PC-3 (cell line): Measurements from ENCODE around the gene PODXL2. TPM values are rescaled to one million over a fixed set of nuclear protein-coding genes. Genes with fewer than 3 reads are reported as not detected.

Experiments used
- ATAC-seq: fragments of 200-7000 bp; cut with Tn5 transposase; 2 replicates; pipeline ENCODE4 v1.9.1; 2020; ENCODE audit warnings: mild to moderate bottlenecking, moderate library complexity
- BruUV-seq: library from RNA; stranded (reverse); fragments of 400-500 nt; replicated peaks from 2 replicates; lab custom pipeline; 2021; lab: Mats Ljungman, UMichigan
- CTCF ChIA-PET: fragments of 300-600 bp; sonication (Branson Sonifier 250); formaldehyde crosslinking; loops from one replicate; lab custom pipeline; 2022; ENCODE audit warnings: antibody characterized with exemption; lab: Charles Lee
- POLR2A ChIA-PET: fragments of 300-600 bp; sonication (Branson Sonifier 250); formaldehyde crosslinking; loops from one replicate; lab custom pipeline; 2022; ENCODE audit warnings: antibody characterized with exemption; ENCODE audit not compliant: unreplicated experiment; lab: Charles Lee
- DNase-seq: peaks from one replicate; pipeline ENCODE4 v3.0.0-alpha.2; 2015
- H2AFZ ChIP-seq: fragments of 300-600 bp; sonication (generic); 2 replicates; pipeline ENCODE4 v1.6.0; 2016; ENCODE audit warnings: antibody characterized with exemption, low read length
- H3F3A ChIP-seq: fragments of 300-600 bp; sonication (generic); one replicate; pipeline ENCODE4 v1.6.0; 2017; ENCODE audit warnings: antibody characterized with exemption, low read length, control low read depth, mild to moderate bottlenecking; ENCODE audit not compliant: unreplicated experiment
- H3K27ac ChIP-seq: fragments of 300-600 bp; sonication (generic); 2 replicates; pipeline ENCODE4 v1.5.1; 2016; ENCODE audit warnings: mild to moderate bottlenecking, low read length
- H3K27me3 ChIP-seq: fragments of 300-600 bp; sonication (generic); 2 replicates; pipeline ENCODE4 v1.6.1; 2016; ENCODE audit warnings: low read length, mixed read lengths
- H3K36me3 ChIP-seq: fragments of 300-600 bp; sonication (generic); 2 replicates; pipeline ENCODE4 v1.6.1; 2016; ENCODE audit warnings: low read depth, mixed run types, low read length, mixed read lengths
- H3K4me1 ChIP-seq: fragments of 300-600 bp; sonication (generic); 2 replicates; pipeline ENCODE4 v1.5.1; 2016; ENCODE audit warnings: low read length; ENCODE audit not compliant: insufficient read depth
- H3K4me2 ChIP-seq: fragments of 300-600 bp; sonication (generic); 2 replicates; pipeline ENCODE4 v1.6.0; 2016; ENCODE audit warnings: low read length
- H3K4me3 ChIP-seq: fragments of 300-600 bp; sonication (generic); 2 replicates; pipeline ENCODE4 v1.5.1; 2016; ENCODE audit warnings: mild to moderate bottlenecking, low read length, mixed read lengths
- H3K79me2 ChIP-seq: fragments of 300-600 bp; sonication (generic); 2 replicates; pipeline ENCODE4 v1.6.1; 2017; ENCODE audit warnings: low read length, mixed read lengths
- H3K9ac ChIP-seq: fragments of 300-600 bp; sonication (generic); 2 replicates; pipeline ENCODE4 v1.6.0; 2016; ENCODE audit warnings: mild to moderate bottlenecking, low read length
- H3K9me2 ChIP-seq: fragments of 300-600 bp; sonication (generic); replicated peaks from 2 replicates; pipeline ENCODE4 v1.6.1; 2016; ENCODE audit warnings: mixed run types, low read length, mixed read lengths
- H3K9me3 ChIP-seq: fragments of 300-600 bp; sonication (generic); 2 replicates; pipeline ENCODE4 v1.6.1; 2016; ENCODE audit warnings: low read length, mixed read lengths
- H4K20me1 ChIP-seq: fragments of 300-600 bp; sonication (generic); 2 replicates; pipeline ENCODE4 v1.6.1; 2016; ENCODE audit warnings: low read length, mixed read lengths
- EZH2 ChIP-seq: fragments of 300-600 bp; sonication (generic); IDR thresholded peaks from one replicate; pipeline ENCODE4 v1.6.1; 2017; ENCODE audit warnings: antibody characterized with exemption, mild to moderate bottlenecking, low read length; ENCODE audit not compliant: unreplicated experiment
- EZH2phosphoT487 ChIP-seq: fragments of 300-600 bp; sonication (generic); IDR thresholded peaks from 2 replicates; pipeline ENCODE4 v1.6.1; 2018; ENCODE audit warnings: mild to moderate bottlenecking, antibody characterized with exemption, low read length, borderline replicate concordance
- intact Hi-C: fragments of 100-400 bp; cut with micrococcal nuclease; formaldehyde crosslinking; loops from 2 replicates; pipeline ENCODE4 v1.9.0; 2023
- total RNA-seq: library from RNA; depleted of rRNA; stranded (reverse); fragments of >200 nt; gene quantifications from 2 replicates; pipeline ENCODE4 v1.2.3, GENCODE V29; 2014
- TF ChIP-seq, protein P1 (sequence below): fragments of 300-600 bp; sonication (generic); conservative IDR thresholded peaks from 2 replicates; pipeline ENCODE4 v1.5.1; 2017; ENCODE audit warnings: antibody characterized with exemption, low read depth, mild to moderate bottlenecking, low read length

Gene PODXL2
- total RNA-seq, 1 experiment from 2014 or later, result 32.4 TPM

DNA sequence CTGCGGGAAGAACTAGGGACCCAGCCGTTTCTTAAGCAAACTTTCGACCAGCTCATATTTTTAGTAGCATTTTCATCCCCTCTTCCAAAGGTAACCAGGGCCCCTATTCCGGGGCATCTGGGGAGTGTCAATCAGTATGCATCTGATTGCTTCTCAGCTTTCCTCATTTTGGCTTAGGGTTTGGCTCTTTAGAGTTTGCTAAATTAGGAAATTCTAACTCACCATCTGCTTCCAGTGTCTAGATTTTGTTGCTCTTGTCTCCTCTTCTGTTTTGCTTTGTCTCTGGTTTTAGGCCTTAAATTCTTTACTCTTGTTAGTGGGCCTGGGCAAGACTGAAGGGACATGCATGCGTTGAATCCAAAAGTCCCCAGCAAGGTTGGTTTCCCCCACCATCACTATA is 34.2 kb downstream of the PODXL2 start:
- CTCF ChIA-PET, result no interaction called here
- no TSS peak for BruUV-seq
- ATAC-seq, result no peak

DNA sequence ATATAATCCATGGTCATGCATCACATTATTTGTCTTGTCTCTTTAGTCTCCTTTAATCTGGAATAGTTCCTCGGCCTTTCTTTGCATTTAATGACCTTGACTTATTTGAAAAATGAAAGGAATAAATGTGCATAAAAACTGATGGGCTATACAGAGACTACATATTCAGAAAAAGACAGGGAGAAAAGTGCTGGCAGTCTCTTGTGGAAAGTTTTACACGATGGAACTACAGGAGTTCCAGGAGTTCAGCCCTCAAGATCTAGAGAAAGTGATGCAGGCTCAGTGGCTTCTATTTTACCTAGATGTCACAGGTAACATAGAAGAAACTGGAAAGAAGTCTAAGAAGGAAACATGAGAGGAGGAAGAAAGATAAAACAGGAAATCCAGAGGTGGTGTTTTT is 36.2 kb downstream of the PODXL2 start:
- Histone ChIP-seq H3K9ac (no peak overlapping the region), H3K27ac (no peak overlapping the region), H3K27me3 (no peaks in the 10 kb centered on the region), H3K4me2 (no peak overlapping the region), H3K9me2 (no peaks in the 10 kb centered on the region), H3K9me3 (no peaks in the 10 kb centered on the region), H3F3A (no peaks in the 10 kb centered on the region), H3K4me1 (no peaks in the 10 kb centered on the region), H3K4me3 (no peak overlapping the region), H3K36me3 (no peaks in the 10 kb centered on the region), H3K79me2 (no peaks in the 10 kb centered on the region), H4K20me1 (no peaks in the 10 kb centered on the region), H2AFZ (no peak overlapping the region)
- BruUV-seq, result no TSS peak
- no peak for ATAC-seq
- intact Hi-C loops, result no loop called here
- ChIA-PET CTCF (no interaction called here), POLR2A (no interaction called here)
- no peak for DNase-seq
- TF ChIP-seq, protein P1, sequence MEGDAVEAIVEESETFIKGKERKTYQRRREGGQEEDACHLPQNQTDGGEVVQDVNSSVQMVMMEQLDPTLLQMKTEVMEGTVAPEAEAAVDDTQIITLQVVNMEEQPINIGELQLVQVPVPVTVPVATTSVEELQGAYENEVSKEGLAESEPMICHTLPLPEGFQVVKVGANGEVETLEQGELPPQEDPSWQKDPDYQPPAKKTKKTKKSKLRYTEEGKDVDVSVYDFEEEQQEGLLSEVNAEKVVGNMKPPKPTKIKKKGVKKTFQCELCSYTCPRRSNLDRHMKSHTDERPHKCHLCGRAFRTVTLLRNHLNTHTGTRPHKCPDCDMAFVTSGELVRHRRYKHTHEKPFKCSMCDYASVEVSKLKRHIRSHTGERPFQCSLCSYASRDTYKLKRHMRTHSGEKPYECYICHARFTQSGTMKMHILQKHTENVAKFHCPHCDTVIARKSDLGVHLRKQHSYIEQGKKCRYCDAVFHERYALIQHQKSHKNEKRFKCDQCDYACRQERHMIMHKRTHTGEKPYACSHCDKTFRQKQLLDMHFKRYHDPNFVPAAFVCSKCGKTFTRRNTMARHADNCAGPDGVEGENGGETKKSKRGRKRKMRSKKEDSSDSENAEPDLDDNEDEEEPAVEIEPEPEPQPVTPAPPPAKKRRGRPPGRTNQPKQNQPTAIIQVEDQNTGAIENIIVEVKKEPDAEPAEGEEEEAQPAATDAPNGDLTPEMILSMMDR, result no peak
- TF ChIP-seq EZH2phosphoT487 (no peak), EZH2 (no peak)

More for the DNA sequence above, 34.2 kb downstream of the PODXL2 start:
- intact Hi-C loops, result no loop called here
- H3K9ac ChIP-seq, result no peak overlapping the region
- no peaks in the 10 kb centered on the region for H3F3A ChIP-seq
- H3K9me3 ChIP-seq, result no peaks in the 10 kb centered on the region
- H3K9me2 ChIP-seq, result no peaks in the 10 kb centered on the region
- H3K27me3 ChIP-seq, result no peaks in the 10 kb centered on the region
- H2AFZ ChIP-seq, result no peak overlapping the region
- no peaks in the 10 kb centered on the region for H3K4me1 ChIP-seq
- no peak for TF ChIP-seq EZH2
- TF ChIP-seq EZH2phosphoT487, result no peak
- TF ChIP-seq, protein P1, result no peak
- H3K4me3 ChIP-seq, result no peak overlapping the region
- no peak for DNase-seq
- POLR2A ChIA-PET, result no interaction called here
- no peaks in the 10 kb centered on the region for H4K20me1 ChIP-seq
- H3K4me2 ChIP-seq, result no peak overlapping the region
- H3K79me2 ChIP-seq, result no peaks in the 10 kb centered on the region
- H3K36me3 ChIP-seq, result no peaks in the 10 kb centered on the region
- no peak overlapping the region for H3K27ac ChIP-seq

DNA sequence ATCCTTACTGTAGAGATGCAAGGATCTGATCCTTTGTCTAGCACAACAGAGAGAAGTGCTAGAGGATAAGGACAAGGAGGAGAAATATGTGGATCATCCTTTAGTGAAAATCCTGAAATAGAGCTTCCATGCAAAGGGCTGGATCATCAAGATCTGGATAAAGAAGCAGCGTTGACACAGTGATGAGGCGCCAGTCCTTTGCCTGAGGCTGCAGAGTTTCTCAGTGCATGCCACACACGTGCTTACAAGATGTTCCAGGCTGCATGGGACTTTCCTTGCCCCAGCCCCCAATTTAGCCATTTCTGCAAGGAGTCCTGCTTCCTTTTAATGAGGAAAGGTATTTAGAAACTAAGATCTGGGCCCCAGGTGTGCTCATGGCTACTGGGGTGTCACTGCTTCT is 36.6 kb downstream of the PODXL2 start:
- ATAC-seq, result no peak
- Histone ChIP-seq H3K79me2 (no peaks in the 10 kb centered on the region), H3K4me3 (no peak overlapping the region), H3K27me3 (no peaks in the 10 kb centered on the region), H3K9me3 (no peaks in the 10 kb centered on the region), H4K20me1 (no peaks in the 10 kb centered on the region), H3K4me1 (no peaks in the 10 kb centered on the region), H3K27ac (no peak overlapping the region), H3K4me2 (no peak overlapping the region), H3K9ac (no peak overlapping the region), H2AFZ (no peak overlapping the region), H3K9me2 (no peaks in the 10 kb centered on the region), H3F3A (no peaks in the 10 kb centered on the region), H3K36me3 (no peaks in the 10 kb centered on the region)
- DNase-seq, result no peak
- TF ChIP-seq, protein P1, result no peak
- TF ChIP-seq EZH2, result no peak
- TF ChIP-seq EZH2phosphoT487, result no peak
- no TSS peak for BruUV-seq
- intact Hi-C loops, result no loop called here
- ChIA-PET POLR2A (no interaction called here), CTCF (no interaction called here)
